GM13977 (cell line): ENCODE measurements around the gene RPF1.
"Not testable (repeated sequence)": the region's sequence is repeated elsewhere in the genome, so short reads cannot be mapped to it uniquely, and the experiment has no call there.

Experiments used
- DNase-seq: peaks from one replicate; pipeline ENCODE4 v3.0.0; 2012; ENCODE audit warnings: low spot score
- CTCF ChIP-seq: IDR thresholded peaks from 2 replicates; pipeline ENCODE4 v1.5.1; 2012; ENCODE audit warnings: mild to moderate bottlenecking, control low read depth; ENCODE audit not compliant: insufficient read depth; ENCODE audit errors: extremely low read depth, missing control alignments
- in situ Hi-C: fragments of 300-500 bp; cut with MboI; formaldehyde crosslinking; loops from one replicate; pipeline ENCODE4 v1.12.0; 2022; ENCODE audit warnings: low sequenced_read_pairs, low pct_unique_long_range_greater_than_20kb, mixed read lengths, inconsistent platforms; ENCODE audit not compliant: unreplicated experiment

Gene RPF1

GRCh38 chr1:84436876-84437655, 42.0 kb upstream of the RPF1 start:
- DNase-seq, result no peak
- in situ Hi-C loops, result loop anchor here (10.0 kb wide), 3 partner anchors 292 to 492 kb away; partner anchors contain the start of gene PRKACB
- no peak for TF ChIP-seq CTCF

GRCh38 chr1:84442256-84442655, 36.8 kb upstream of the RPF1 start:
- peak; percentile 64 for DNase-seq
- in situ Hi-C loops, result no loop called here
- TF ChIP-seq CTCF, result peak; percentile 62

- DNase-seq, in situ Hi-C loops: not testable (repeated sequence)
Measured at GRCh38 chr1:84442747-84443646, 36.1 kb upstream of the RPF1 start.

DNA sequence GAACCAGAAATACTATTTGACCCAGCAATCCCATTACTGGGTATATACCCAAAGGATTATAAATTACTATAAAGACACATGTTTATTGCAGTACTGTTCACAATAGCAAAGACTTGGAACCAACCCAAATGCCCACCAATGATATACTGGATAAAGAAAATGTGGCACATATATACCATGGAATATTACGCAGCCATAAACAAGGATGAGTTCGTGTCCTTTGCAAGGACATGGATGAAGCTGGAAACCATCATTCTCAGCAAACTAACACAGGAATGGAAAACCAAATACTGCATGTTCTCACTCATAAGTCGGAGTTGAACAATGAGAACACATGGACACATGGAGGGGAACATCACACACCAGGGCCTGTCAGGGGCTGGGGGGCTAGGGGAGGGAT, 30.4 kb upstream of the RPF1 start:
- DNase-seq, in situ Hi-C loops: not testable (repeated sequence)

- DNase-seq, result no peak
- no peak for TF ChIP-seq CTCF
- in situ Hi-C loops, result no loop called here
Measured at GRCh38 chr1:84450910-84451309, 28.2 kb upstream of the RPF1 start.

- in situ Hi-C loops, result no loop called here
Measured at GRCh38 chr1:84452436-84452835, 26.6 kb upstream of the RPF1 start.

DNA sequence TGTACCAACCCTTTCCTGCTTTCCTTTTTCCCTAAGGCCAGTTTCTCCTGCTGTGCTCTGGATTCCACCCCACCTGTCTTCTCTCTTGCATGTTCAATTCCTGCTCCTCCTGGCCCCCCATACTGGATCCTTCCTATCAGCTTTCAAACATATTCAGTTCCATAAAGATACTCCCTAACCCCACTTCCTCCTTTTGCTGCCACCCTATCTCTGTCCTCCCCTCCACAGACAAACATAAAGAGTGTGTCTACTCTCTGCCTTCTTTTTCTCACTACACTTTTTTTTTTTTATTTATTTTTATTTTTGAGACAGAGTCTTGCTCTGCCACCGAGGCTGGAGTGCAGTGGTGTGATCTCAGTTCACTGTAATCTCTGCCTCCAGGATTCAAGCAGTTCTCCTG, 16.9 kb upstream of the RPF1 start:
- no peak for TF ChIP-seq CTCF
- in situ Hi-C loops, result no loop called here
- no peak for DNase-seq

More at GRCh38 chr1:84452436-84452835, 26.6 kb upstream of the RPF1 start:
- no peak for TF ChIP-seq CTCF
- DNase-seq, result no peak
